ENCODE data around the gene HSPA8. TPM values are rescaled to one million over a fixed set of nuclear protein-coding genes. Genes with fewer than 3 reads are reported as not detected.

The HSPA8 gene
- total and polyA plus RNA-seq, 2 of the 8 experiments (the other 6 are each of a cell fraction or from before 2014, with no cell fraction given), result 1,491 to 2,155 TPM

- no peak for TF ChIP-seq SIN3A (conservative IDR thresholded peaks at IDR 0.05 in 1 of 2, IDR thresholded peaks at IDR 0.05 in 1 of 2; ENCODE audit: low read depth in 1 of 2, low read length in 2 of 2)
- TF ChIP-seq BACH1 (IDR thresholded peaks at IDR 0.05; ENCODE audit: low read length), result no peak
- no peak; the same call in none of the 2 replicates for TF ChIP-seq POLR2AphosphoS5 (IDR thresholded peaks at IDR 0.05; ENCODE audit: low read depth, low read length)
Measured at GRCh38 chr11:123062892-123063825, 1.2 kb upstream of the HSPA8 start (continued).
